Measurements from ENCODE around the gene EFCAB10.

EFCAB10 gene

GRCh38 chr7:105596866-105597265, 15.6 kb upstream of the EFCAB10 start:
- H4K91ac ChIP-seq (ENCODE audit: low read length): no peak overlapping the region
- H2AK5ac ChIP-seq (ENCODE audit: low read length, severe bottlenecking): no peak overlapping the region
- H3K27ac ChIP-seq (ENCODE audit: low read length, poor library complexity, severe bottlenecking): no peak overlapping the region
- no peak overlapping the region for H2BK120ac ChIP-seq (ENCODE audit: low read depth, low read length)
- no peak overlapping the region for H3K18ac ChIP-seq (ENCODE audit: low read depth in 1 of 2, low read length in 2 of 2)
- no peak overlapping the region for H3K4me3 ChIP-seq (ENCODE audit: insufficient read depth in 1 of 2, low read depth in 1 of 2, low read length in 2 of 2)
- no peak for DNase-seq
- H3K9me3 ChIP-seq (ENCODE audit: control insufficient read depth, low read length): no peaks in the 10 kb centered on the region
- H4K8ac ChIP-seq (ENCODE audit: low read length): no peak overlapping the region
- H2AFZ ChIP-seq (ENCODE audit: low read depth, low read length): peak overlapping the region; percentile 11
- no peak overlapping the region for H3K14ac ChIP-seq (ENCODE audit: low read length in 2 of 2)
- no peak overlapping the region for H3K4me2 ChIP-seq (ENCODE audit: low read length, poor library complexity, severe bottlenecking)
- no peak overlapping the region for H3K9ac ChIP-seq (ENCODE audit: low read length)
- H2BK12ac ChIP-seq (ENCODE audit: low read length in 2 of 2): no peak overlapping the region
- no peak overlapping the region for H3K23ac ChIP-seq (ENCODE audit: low read length in 2 of 2)
- H3K4me1 ChIP-seq (ENCODE audit: control insufficient read depth, insufficient read depth, low read depth, low read length): no peaks in the 10 kb centered on the region
- WGBS: 71% methylated on average over 4 of the region's 4 CpGs
- no peak overlapping the region for H2BK5ac ChIP-seq (ENCODE audit: low read depth, low read length, poor library complexity, severe bottlenecking)
- no peaks in the 10 kb centered on the region for H3K79me1 ChIP-seq (replicated peaks; ENCODE audit: low read length, poor library complexity, severe bottlenecking)
- no peak overlapping the region for H3K4ac ChIP-seq (ENCODE audit: low read depth in 1 of 2, low read length in 2 of 2)
- H3K36me3 ChIP-seq (ENCODE audit: control insufficient read depth in 1 of 2, insufficient read depth in 2 of 2, low read depth in 1 of 2, low read length in 2 of 2): no peaks in the 10 kb centered on the region
- no peak overlapping the region for H2BK15ac ChIP-seq (ENCODE audit: low read depth, poor library complexity, severe bottlenecking)
- H3K27me3 ChIP-seq (ENCODE audit: control insufficient read depth in 1 of 2, insufficient read depth in 1 of 2, low read length in 2 of 2): peaks cover 0 to 3% of the 10 kb centered on the region in 2 experiments

- no peak overlapping the region for H2AK5ac ChIP-seq (ENCODE audit: low read length, severe bottlenecking)
- no peak overlapping the region for H3K4ac ChIP-seq (ENCODE audit: low read depth in 1 of 2, low read length in 2 of 2)
- H3K27me3 ChIP-seq (ENCODE audit: control insufficient read depth in 1 of 2, insufficient read depth in 1 of 2, low read length in 2 of 2): peaks cover 0 to 3% of the 10 kb centered on the region in 2 experiments
- H3K36me3 ChIP-seq (ENCODE audit: control insufficient read depth in 1 of 2, insufficient read depth in 2 of 2, low read depth in 1 of 2, low read length in 2 of 2): no peaks in the 10 kb centered on the region
- H3K79me1 ChIP-seq (replicated peaks; ENCODE audit: low read length, poor library complexity, severe bottlenecking): no peaks in the 10 kb centered on the region
- no peak overlapping the region for H2AFZ ChIP-seq (ENCODE audit: low read depth, low read length)
- H2BK5ac ChIP-seq (ENCODE audit: low read depth, low read length, poor library complexity, severe bottlenecking): no peak overlapping the region
- no peaks in the 10 kb centered on the region for H3K9me3 ChIP-seq (ENCODE audit: control insufficient read depth, low read length)
- no peak overlapping the region for H3K4me2 ChIP-seq (ENCODE audit: low read length, poor library complexity, severe bottlenecking)
- no peak overlapping the region for H3K9ac ChIP-seq (ENCODE audit: low read length)
- H3K27ac ChIP-seq (ENCODE audit: low read length, poor library complexity, severe bottlenecking): no peak overlapping the region
- DNase-seq: no peak
- 87% methylated on average over 3 of the region's 3 CpGs for WGBS
- H2BK120ac ChIP-seq (ENCODE audit: low read depth, low read length): no peak overlapping the region
- H3K4me3 ChIP-seq (ENCODE audit: insufficient read depth in 1 of 2, low read depth in 1 of 2, low read length in 2 of 2): no peak overlapping the region
- H3K4me1 ChIP-seq (ENCODE audit: control insufficient read depth, insufficient read depth, low read depth, low read length): no peaks in the 10 kb centered on the region
- H3K18ac ChIP-seq (ENCODE audit: low read depth in 1 of 2, low read length in 2 of 2): no peak overlapping the region
- no peak overlapping the region for H4K8ac ChIP-seq (ENCODE audit: low read length)
- no peak overlapping the region for H3K23ac ChIP-seq (ENCODE audit: low read length in 2 of 2)
- H2BK15ac ChIP-seq (ENCODE audit: low read depth, poor library complexity, severe bottlenecking): no peak overlapping the region
- no peak overlapping the region for H4K91ac ChIP-seq (ENCODE audit: low read length)
- no peak overlapping the region for H3K14ac ChIP-seq (ENCODE audit: low read length in 2 of 2)
- no peak overlapping the region for H2BK12ac ChIP-seq (ENCODE audit: low read length in 2 of 2)
Measured at GRCh38 chr7:105594034-105594433, 12.7 kb upstream of the EFCAB10 start.

DNA sequence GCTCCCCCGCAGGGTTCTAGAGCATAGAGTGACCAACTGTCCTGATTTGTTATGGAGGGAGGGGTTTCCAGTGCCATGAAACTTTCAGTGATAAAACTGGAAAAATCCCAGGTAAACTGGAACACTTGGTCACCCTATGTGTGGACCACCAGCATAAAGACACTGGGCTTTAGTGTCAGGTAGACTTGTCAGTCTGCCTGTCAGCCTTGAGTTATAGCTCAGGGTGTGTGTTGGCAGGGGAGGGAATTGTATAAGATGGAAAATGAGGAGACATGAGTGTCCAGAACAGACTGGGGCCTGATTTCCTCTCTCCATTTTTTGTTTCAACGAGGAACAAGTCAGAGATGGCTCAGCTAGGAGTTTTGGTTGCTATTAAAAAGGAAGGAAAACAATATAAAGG, 10.2 kb upstream of the EFCAB10 start:
- no peaks in the 10 kb centered on the region for H3K79me1 ChIP-seq (replicated peaks; ENCODE audit: low read length, poor library complexity, severe bottlenecking)
- no peak overlapping the region for H2BK15ac ChIP-seq (ENCODE audit: low read depth, poor library complexity, severe bottlenecking)
- no peak overlapping the region for H3K23ac ChIP-seq (ENCODE audit: low read length in 2 of 2)
- H3K9ac ChIP-seq (ENCODE audit: low read length): no peak overlapping the region
- H3K18ac ChIP-seq (ENCODE audit: low read depth in 1 of 2, low read length in 2 of 2): no peak overlapping the region
- 85% methylated on average over 2 of the region's 2 CpGs for WGBS
- no peak overlapping the region for H3K27ac ChIP-seq (ENCODE audit: low read length, poor library complexity, severe bottlenecking)
- H2BK12ac ChIP-seq (ENCODE audit: low read length in 2 of 2): no peak overlapping the region
- no peak overlapping the region for H4K8ac ChIP-seq (ENCODE audit: low read length)
- H2BK5ac ChIP-seq (ENCODE audit: low read depth, low read length, poor library complexity, severe bottlenecking): no peak overlapping the region
- H3K27me3 ChIP-seq (ENCODE audit: control insufficient read depth in 1 of 2, insufficient read depth in 1 of 2, low read length in 2 of 2): no peaks in the 10 kb centered on the region
- H2AFZ ChIP-seq (ENCODE audit: low read depth, low read length): no peak overlapping the region
- no peak overlapping the region for H3K4me2 ChIP-seq (ENCODE audit: low read length, poor library complexity, severe bottlenecking)
- H3K4ac ChIP-seq (ENCODE audit: low read depth in 1 of 2, low read length in 2 of 2): no peak overlapping the region
- H2AK5ac ChIP-seq (ENCODE audit: low read length, severe bottlenecking): no peak overlapping the region
- no peaks in the 10 kb centered on the region for H3K4me1 ChIP-seq (ENCODE audit: control insufficient read depth, insufficient read depth, low read depth, low read length)
- H4K91ac ChIP-seq (ENCODE audit: low read length): no peak overlapping the region
- no peak overlapping the region for H2BK120ac ChIP-seq (ENCODE audit: low read depth, low read length)
- no peak overlapping the region for H3K14ac ChIP-seq (ENCODE audit: low read length in 2 of 2)
- no peak overlapping the region for H3K4me3 ChIP-seq (ENCODE audit: insufficient read depth in 1 of 2, low read depth in 1 of 2, low read length in 2 of 2)
- no peaks in the 10 kb centered on the region for H3K9me3 ChIP-seq (ENCODE audit: control insufficient read depth, low read length)
- DNase-seq: no peak
- H3K36me3 ChIP-seq (ENCODE audit: control insufficient read depth in 1 of 2, insufficient read depth in 2 of 2, low read depth in 1 of 2, low read length in 2 of 2): no peaks in the 10 kb centered on the region

GRCh38 chr7:105590793-105591192, 9.5 kb upstream of the EFCAB10 start:
- Histone ChIP-seq H3K36me3 (ENCODE audit: control insufficient read depth in 1 of 2, insufficient read depth in 2 of 2, low read depth in 1 of 2, low read length in 2 of 2) (no peaks in the 10 kb centered on the region), H3K18ac (ENCODE audit: low read depth in 1 of 2, low read length in 2 of 2) (no peak overlapping the region), H3K14ac (ENCODE audit: low read length in 2 of 2) (no peak overlapping the region), H3K4me3 (ENCODE audit: insufficient read depth in 1 of 2, low read depth in 1 of 2, low read length in 2 of 2) (no peak overlapping the region), H3K4ac (ENCODE audit: low read depth in 1 of 2, low read length in 2 of 2) (no peak overlapping the region), H2BK5ac (ENCODE audit: low read depth, low read length, poor library complexity, severe bottlenecking) (no peak overlapping the region), H3K9me3 (ENCODE audit: control insufficient read depth, low read length) (no peaks in the 10 kb centered on the region), H3K4me2 (ENCODE audit: low read length, poor library complexity, severe bottlenecking) (no peak overlapping the region), H3K4me1 (ENCODE audit: control insufficient read depth, insufficient read depth, low read depth, low read length) (no peaks in the 10 kb centered on the region), H2AK5ac (ENCODE audit: low read length, severe bottlenecking) (no peak overlapping the region), H3K23ac (ENCODE audit: low read length in 2 of 2) (no peak overlapping the region), H2BK15ac (ENCODE audit: low read depth, poor library complexity, severe bottlenecking) (no peak overlapping the region), H2AFZ (ENCODE audit: low read depth, low read length) (no peak overlapping the region), H4K91ac (ENCODE audit: low read length) (no peak overlapping the region), H4K8ac (ENCODE audit: low read length) (no peak overlapping the region), H3K27ac (ENCODE audit: low read length, poor library complexity, severe bottlenecking) (no peak overlapping the region), H3K79me1 (replicated peaks; ENCODE audit: low read length, poor library complexity, severe bottlenecking) (no peaks in the 10 kb centered on the region), H2BK120ac (ENCODE audit: low read depth, low read length) (no peak overlapping the region), H3K9ac (ENCODE audit: low read length) (no peak overlapping the region), H2BK12ac (ENCODE audit: low read length in 2 of 2) (no peak overlapping the region), H3K27me3 (ENCODE audit: control insufficient read depth in 1 of 2, insufficient read depth in 1 of 2, low read length in 2 of 2) (no peaks in the 10 kb centered on the region)
- WGBS: 83% methylated on average over 4 of the region's 5 CpGs
- no peak for DNase-seq

All from mesenchymal stem cell (in vitro differentiated cells and primary cell).